HepG2 (cell line): Measurements from ENCODE around the gene IL6ST. TPM values are rescaled to one million over a fixed set of nuclear protein-coding genes. Genes with fewer than 3 reads are reported as not detected.

Experiments used
- AFF4 ChIP-seq: sonication (generic); formaldehyde crosslinking; IDR thresholded peaks from 2 replicates; pipeline ENCODE4 v1.4.0; 2020; ENCODE audit warnings: missing genetic modification reagents
- ARID3A ChIP-seq: IDR thresholded peaks from 2 replicates; pipeline ENCODE4 v1.6.1; 2012; ENCODE audit warnings: low read depth, low read length, improper control_type of control experiment
- ARID4A ChIP-seq: sonication (generic); formaldehyde crosslinking; IDR thresholded peaks from 2 replicates; pipeline ENCODE4 v1.5.0; 2020; ENCODE audit warnings: mild to moderate bottlenecking, missing genetic modification reagents, borderline replicate concordance
- GATAD1 ChIP-seq: IDR thresholded peaks from 2 replicates; pipeline ENCODE4 v1.6.1; 2016; ENCODE audit warnings: missing genetic modification reagents, missing compliant biosample characterization
- NFYC ChIP-seq: IDR thresholded peaks from 2 replicates; pipeline ENCODE4 v1.6.1; 2016; ENCODE audit warnings: missing genetic modification reagents, missing compliant biosample characterization
- PAWR ChIP-seq: sonication (generic); formaldehyde crosslinking; IDR thresholded peaks from 2 replicates; pipeline ENCODE4 v1.4.0; 2020; ENCODE audit warnings: missing genetic modification reagents, mild to moderate bottlenecking, borderline replicate concordance
- SKIL ChIP-seq: sonication (generic); formaldehyde crosslinking; IDR thresholded peaks from 2 replicates; pipeline ENCODE4 v1.8.0; 2022; ENCODE audit warnings: missing genetic modification reagents, mild to moderate bottlenecking, moderate library complexity, borderline replicate concordance
- SOX13 ChIP-seq, 3 experiments: fragments of 450-650 bp in 1 of 3; sonication (generic) in 1 of 3; formaldehyde crosslinking in 1 of 3; IDR thresholded peaks in 2 of 3; conservative IDR thresholded peaks in 1 of 3; 2 replicates each; pipeline versions ENCODE4 v1.5.0 to v1.6.1; 2016 to 2020; ENCODE audit warnings: antibody characterized with exemption in 1 of 3, mild to moderate bottlenecking in 1 of 3, missing compliant biosample characterization in 1 of 3, missing genetic modification reagents in 1 of 3, moderate library complexity in 1 of 3
- TFE3 ChIP-seq: IDR thresholded peaks from 2 replicates; pipeline ENCODE4 v1.6.1; 2016
- ZMYM3 ChIP-seq: sonication (generic); formaldehyde crosslinking; IDR thresholded peaks from 2 replicates; pipeline ENCODE4 v1.5.1; 2020; ENCODE audit warnings: mild to moderate bottlenecking, missing genetic modification reagents
- ZNF468 ChIP-seq: sonication (generic); formaldehyde crosslinking; IDR thresholded peaks from 2 replicates; pipeline ENCODE4 v1.8.0; 2022; ENCODE audit warnings: mild to moderate bottlenecking, moderate library complexity, missing genetic modification reagents
- ZNF784 ChIP-seq: sonication (generic); formaldehyde crosslinking; IDR thresholded peaks from 2 replicates; pipeline ENCODE4 v1.5.1; 2020; ENCODE audit warnings: missing genetic modification reagents, mild to moderate bottlenecking, borderline replicate concordance
- polyA plus RNA-seq, 8 experiments: library from polyadenylated mRNA; depleted of rRNA in 3 of 8; stranded (reverse) in 7 of 8; unstranded in 1 of 8; fragments of >200 nt; fragmentation: Illumina TruSeq in 4 of 8; extraction: Trizol in 4 of 8; gene quantifications; 2 replicates each; pipeline versions ENCODE4 v1.2.1 to v1.2.3, GENCODE V29; 2011 to 2016; ENCODE audit warnings: low read depth in 4 of 8, missing spikeins in 1 of 8, mixed read lengths in 1 of 8; ENCODE audit not compliant: insufficient read depth in 1 of 8
- total RNA-seq, 5 experiments: library from RNA; depleted of rRNA; stranded (reverse); fragments of >200 nt; fragmentation: Illumina TruSeq; extraction: Trizol; gene quantifications; 2 replicates each; pipeline ENCODE4 v1.2.3, GENCODE V29; 2016; ENCODE audit warnings: low read depth in 1 of 5

Gene IL6ST
- total and polyA plus RNA-seq, 2 of the 13 experiments (the other 11 are each of a cell fraction or from before 2014, with no cell fraction given), result 66.6 to 166 TPM

- TF ChIP-seq SKIL (CRISPR knock-in tag), result peak; percentile 84
- no peak for TF ChIP-seq SOX13 (IDR thresholded peaks at IDR 0.05)
- TF ChIP-seq SOX13 (CRISPR knock-in tag; conservative IDR thresholded peaks at IDR 0.05 in 1 of 2, IDR thresholded peaks at IDR 0.05 in 1 of 2), result peak in 1 of 2 experiments; percentile 86; a peak in 2 of 4 replicates
- TF ChIP-seq PAWR, result no peak
- TF ChIP-seq ZNF468 (CRISPR knock-in tag), result no peak
- no peak for TF ChIP-seq ZNF784 (CRISPR knock-in tag)
- TF ChIP-seq TFE3 (CRISPR knock-in tag), result peak; percentile 53; the same call in 1 of the 2 replicates
- peak; percentile 50; the same call in 1 of the 2 replicates for TF ChIP-seq GATAD1
- TF ChIP-seq ARID3A, result peak; percentile 76; the same call in 1 of the 2 replicates
- no peak for TF ChIP-seq ARID4A (CRISPR knock-in tag)
- no peak for TF ChIP-seq AFF4 (CRISPR knock-in tag)
- no peak for TF ChIP-seq NFYC (CRISPR knock-in tag)
- TF ChIP-seq ZMYM3 (CRISPR knock-in tag), result no peak
Measured at GRCh38 chr5:56025151-56025885, 30.6 kb upstream of the IL6ST start (continued).
